ENCODE measurements around the gene NPEPL1.

DNA sequence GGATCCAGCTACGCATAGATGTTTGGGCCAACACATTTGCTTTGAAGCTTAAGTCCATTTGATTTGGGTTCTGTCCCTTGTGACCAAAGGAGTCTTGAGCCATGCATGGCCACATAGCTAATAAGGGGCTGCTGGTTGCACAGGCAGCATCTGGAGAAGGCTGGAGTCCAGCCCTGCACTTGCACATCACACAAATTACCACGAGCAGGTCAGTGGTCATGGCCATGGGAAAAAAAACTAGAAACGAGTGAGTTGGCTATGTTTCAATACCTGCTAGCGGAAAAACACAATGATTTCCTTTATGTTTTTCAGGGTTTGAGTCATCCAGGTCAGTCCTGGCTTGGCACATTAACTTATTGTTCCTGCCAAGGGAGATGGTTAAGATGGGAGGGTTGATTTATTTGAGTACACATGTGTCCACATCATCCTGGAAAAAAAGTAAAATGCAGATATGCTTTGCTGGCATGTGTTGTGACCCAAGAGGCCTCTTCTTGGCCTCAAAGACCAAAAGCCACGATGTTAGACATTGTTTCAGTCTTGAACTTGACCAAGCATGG lies 47.1 kb upstream of the NPEPL1 start:
- TF ChIP-seq, protein P1, sequence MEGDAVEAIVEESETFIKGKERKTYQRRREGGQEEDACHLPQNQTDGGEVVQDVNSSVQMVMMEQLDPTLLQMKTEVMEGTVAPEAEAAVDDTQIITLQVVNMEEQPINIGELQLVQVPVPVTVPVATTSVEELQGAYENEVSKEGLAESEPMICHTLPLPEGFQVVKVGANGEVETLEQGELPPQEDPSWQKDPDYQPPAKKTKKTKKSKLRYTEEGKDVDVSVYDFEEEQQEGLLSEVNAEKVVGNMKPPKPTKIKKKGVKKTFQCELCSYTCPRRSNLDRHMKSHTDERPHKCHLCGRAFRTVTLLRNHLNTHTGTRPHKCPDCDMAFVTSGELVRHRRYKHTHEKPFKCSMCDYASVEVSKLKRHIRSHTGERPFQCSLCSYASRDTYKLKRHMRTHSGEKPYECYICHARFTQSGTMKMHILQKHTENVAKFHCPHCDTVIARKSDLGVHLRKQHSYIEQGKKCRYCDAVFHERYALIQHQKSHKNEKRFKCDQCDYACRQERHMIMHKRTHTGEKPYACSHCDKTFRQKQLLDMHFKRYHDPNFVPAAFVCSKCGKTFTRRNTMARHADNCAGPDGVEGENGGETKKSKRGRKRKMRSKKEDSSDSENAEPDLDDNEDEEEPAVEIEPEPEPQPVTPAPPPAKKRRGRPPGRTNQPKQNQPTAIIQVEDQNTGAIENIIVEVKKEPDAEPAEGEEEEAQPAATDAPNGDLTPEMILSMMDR (IDR thresholded peaks at IDR 0.05), result no peak
- peak in 3 of 4 donors; percentile 15 to 27 (median 18) for TF ChIP-seq POLR2AphosphoS5 (IDR thresholded peaks at IDR 0.05)
- TF ChIP-seq EP300 (IDR thresholded peaks at IDR 0.05), result no peak
- TF ChIP-seq POLR2A (IDR thresholded peaks at IDR 0.05), result no peak
